HepG2 (cell line): ENCODE results near the gene HCK. TPM values are rescaled to one million over a fixed set of nuclear protein-coding genes. Genes with fewer than 3 reads are reported as not detected.

ENCODE experiments used
- CEBPB ChIP-seq: IDR thresholded peaks from 2 replicates; pipeline ENCODE4 v1.6.1; 2011; ENCODE audit warnings: low read depth, low read length, improper control_type of control experiment, borderline replicate concordance
- CENPX ChIP-seq: sonication (generic); formaldehyde crosslinking; IDR thresholded peaks from 2 replicates; pipeline ENCODE4 v1.9.0; 2021; ENCODE audit warnings: mild to moderate bottlenecking, missing genetic modification reagents, moderate library complexity
- DR1 ChIP-seq: sonication (generic); formaldehyde crosslinking; IDR thresholded peaks from 2 replicates; pipeline ENCODE4 v1.8.0; 2021; ENCODE audit warnings: mild to moderate bottlenecking, missing genetic modification reagents, inconsistent platforms
- HIVEP1 ChIP-seq: sonication (generic); formaldehyde crosslinking; IDR thresholded peaks from 2 replicates; pipeline ENCODE4 v1.4.0; 2020; ENCODE audit warnings: mild to moderate bottlenecking, missing genetic modification reagents
- HOXA7 ChIP-seq: sonication (generic); formaldehyde crosslinking; IDR thresholded peaks from 2 replicates; pipeline ENCODE4 v1.8.1; 2022; ENCODE audit warnings: mild to moderate bottlenecking, missing genetic modification reagents, moderate library complexity
- NAIF1 ChIP-seq: sonication (generic); formaldehyde crosslinking; IDR thresholded peaks from 2 replicates; pipeline ENCODE4 v1.5.0; 2020; ENCODE audit warnings: mild to moderate bottlenecking, missing genetic modification reagents, borderline replicate concordance
- NFYC ChIP-seq: IDR thresholded peaks from 2 replicates; pipeline ENCODE4 v1.6.1; 2016; ENCODE audit warnings: missing genetic modification reagents, missing compliant biosample characterization
- NR0B2 ChIP-seq: sonication (generic); formaldehyde crosslinking; IDR thresholded peaks from 2 replicates; pipeline ENCODE4 v1.4.0; 2020; ENCODE audit warnings: mild to moderate bottlenecking, missing genetic modification reagents
- PPARG ChIP-seq: conservative IDR thresholded peaks from 2 replicates; pipeline ENCODE4 v1.6.1; 2016; ENCODE audit warnings: missing biosample characterization, missing genetic modification reagents
- TAF1 ChIP-seq: sonication (generic); formaldehyde crosslinking; IDR thresholded peaks from 2 replicates; pipeline ENCODE4 v1.4.0; 2020; ENCODE audit warnings: missing genetic modification reagents
- YY1 ChIP-seq: IDR thresholded peaks from 2 replicates; pipeline ENCODE4 v1.6.1; 2011; ENCODE audit warnings: low read length, low read depth, moderate library complexity, mild to moderate bottlenecking; ENCODE audit not compliant: insufficient read depth, insufficient replicate concordance
- ZBTB8A ChIP-seq: sonication (generic); formaldehyde crosslinking; IDR thresholded peaks from 2 replicates; pipeline ENCODE4 v1.4.0; 2020; ENCODE audit warnings: mild to moderate bottlenecking, low read depth, missing genetic modification reagents, borderline replicate concordance
- ZFAT ChIP-seq: sonication (generic); formaldehyde crosslinking; conservative IDR thresholded peaks from 2 replicates; pipeline ENCODE4 v1.8.1; 2023; ENCODE audit warnings: missing genetic modification reagents, inconsistent platforms
- ZNF576 ChIP-seq: sonication (generic); formaldehyde crosslinking; IDR thresholded peaks from 2 replicates; pipeline ENCODE4 v1.4.0; 2020; ENCODE audit warnings: mild to moderate bottlenecking, missing genetic modification reagents
- ZNF678 ChIP-seq: sonication (generic); formaldehyde crosslinking; IDR thresholded peaks from 2 replicates; pipeline ENCODE4 v1.4.0; 2020; ENCODE audit warnings: mild to moderate bottlenecking, missing genetic modification reagents
- polyA plus RNA-seq, 8 experiments: library from polyadenylated mRNA; depleted of rRNA in 3 of 8; stranded (reverse) in 7 of 8; unstranded in 1 of 8; fragments of >200 nt; fragmentation: Illumina TruSeq in 4 of 8; extraction: Trizol in 4 of 8; gene quantifications; 2 replicates each; pipeline versions ENCODE4 v1.2.1 to v1.2.3, GENCODE V29; 2011 to 2016; ENCODE audit warnings: low read depth in 4 of 8, missing spikeins in 1 of 8, mixed read lengths in 1 of 8; ENCODE audit not compliant: insufficient read depth in 1 of 8
- total RNA-seq, 5 experiments: library from RNA; depleted of rRNA; stranded (reverse); fragments of >200 nt; fragmentation: Illumina TruSeq; extraction: Trizol; gene quantifications; 2 replicates each; pipeline ENCODE4 v1.2.3, GENCODE V29; 2016; ENCODE audit warnings: low read depth in 1 of 5
- TF ChIP-seq, protein P1 (sequence below), 2 experiments: sonication (generic) in 1 of 2; formaldehyde crosslinking in 1 of 2; IDR thresholded peaks; 2 replicates each; pipeline versions ENCODE4 v1.4.0 to v1.6.1; 2016 to 2020; ENCODE audit warnings: borderline replicate concordance in 1 of 2, low read depth in 1 of 2, mild to moderate bottlenecking in 1 of 2, missing genetic modification reagents in 1 of 2
- TF ChIP-seq, protein P2 (sequence below): sonication (generic); formaldehyde crosslinking; IDR thresholded peaks from 2 replicates; pipeline ENCODE4 v1.4.0; 2020; ENCODE audit warnings: missing genetic modification reagents
- TF ChIP-seq, protein P3 (sequence below): IDR thresholded peaks from 2 replicates; pipeline ENCODE4 v1.6.1; 2016; ENCODE audit warnings: missing compliant biosample characterization, missing genetic modification reagents, borderline replicate concordance

The HCK gene
- total and polyA plus RNA-seq, 2 of the 13 experiments (the other 11 are each of a cell fraction or from before 2014, with no cell fraction given) = 0.04 TPM; not detected in 1

DNA sequence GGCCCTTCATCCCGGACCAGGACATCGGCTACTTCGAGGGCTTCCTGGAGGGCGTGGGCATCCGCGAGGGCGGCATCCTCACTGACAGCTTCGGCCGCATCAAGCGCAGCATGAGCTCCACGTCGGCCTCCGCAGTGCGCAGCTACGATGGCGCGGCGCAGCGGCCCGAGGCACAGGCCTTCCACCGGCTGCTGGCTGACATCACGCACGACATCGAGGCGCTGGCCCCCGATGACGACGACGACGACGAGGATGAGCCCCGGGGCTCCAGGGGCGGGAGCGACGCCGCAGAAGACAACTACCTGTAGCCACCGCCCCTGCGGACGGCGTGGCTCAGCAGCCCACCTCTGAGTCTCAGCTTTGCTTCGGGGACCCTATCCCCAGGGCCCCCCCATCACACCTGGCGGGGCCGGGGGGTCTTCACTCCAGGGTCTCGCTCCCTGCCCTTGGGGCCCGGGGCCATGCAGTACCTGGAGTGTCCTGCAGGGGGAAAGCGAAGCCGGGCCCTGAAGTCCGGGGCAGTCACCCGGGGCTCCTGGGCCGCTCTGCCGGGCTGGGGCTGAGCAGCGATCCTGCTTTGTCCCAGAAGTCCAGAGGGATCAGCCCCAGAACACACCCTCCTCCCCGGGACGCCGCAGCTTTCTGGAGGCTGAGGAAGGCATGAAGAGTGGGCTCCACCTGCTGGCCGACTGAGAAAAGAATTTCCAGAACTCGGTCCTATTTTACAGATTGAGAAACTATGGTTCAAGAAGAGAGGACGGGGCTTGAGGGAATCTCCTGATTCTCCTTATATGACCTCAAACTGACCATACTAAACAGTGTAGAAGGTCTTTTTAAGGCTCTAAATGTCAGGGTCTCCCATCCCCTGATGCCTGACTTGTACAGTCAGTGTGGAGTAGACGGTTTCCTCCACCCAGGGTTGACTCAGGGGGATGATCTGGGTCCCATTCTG is 20.8 kb upstream of the HCK start (continued):
- 0 out of 2 replicates have a peak, but pooled peaks have one; percentile 48 for TF ChIP-seq HIVEP1
- TF ChIP-seq YY1 = peak; percentile 25
- TF ChIP-seq, protein P1, sequence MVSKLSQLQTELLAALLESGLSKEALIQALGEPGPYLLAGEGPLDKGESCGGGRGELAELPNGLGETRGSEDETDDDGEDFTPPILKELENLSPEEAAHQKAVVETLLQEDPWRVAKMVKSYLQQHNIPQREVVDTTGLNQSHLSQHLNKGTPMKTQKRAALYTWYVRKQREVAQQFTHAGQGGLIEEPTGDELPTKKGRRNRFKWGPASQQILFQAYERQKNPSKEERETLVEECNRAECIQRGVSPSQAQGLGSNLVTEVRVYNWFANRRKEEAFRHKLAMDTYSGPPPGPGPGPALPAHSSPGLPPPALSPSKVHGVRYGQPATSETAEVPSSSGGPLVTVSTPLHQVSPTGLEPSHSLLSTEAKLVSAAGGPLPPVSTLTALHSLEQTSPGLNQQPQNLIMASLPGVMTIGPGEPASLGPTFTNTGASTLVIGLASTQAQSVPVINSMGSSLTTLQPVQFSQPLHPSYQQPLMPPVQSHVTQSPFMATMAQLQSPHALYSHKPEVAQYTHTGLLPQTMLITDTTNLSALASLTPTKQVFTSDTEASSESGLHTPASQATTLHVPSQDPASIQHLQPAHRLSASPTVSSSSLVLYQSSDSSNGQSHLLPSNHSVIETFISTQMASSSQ (IDR thresholded peaks at IDR 0.05; ENCODE audit: low read depth) = no peak
- TF ChIP-seq, protein P1 (CRISPR knock-in tag; IDR thresholded peaks at IDR 0.05; ENCODE audit: borderline replicate concordance) = no peak; the same call in 1 of the 2 replicates
- TF ChIP-seq CENPX = no peak
- TF ChIP-seq ZBTB8A (CRISPR knock-in tag) = no peak
- peak; percentile 75 for TF ChIP-seq NR0B2 (CRISPR knock-in tag)
- TF ChIP-seq NFYC = no peak
- peak; percentile 71; the same call in 1 of the 2 replicates for TF ChIP-seq DR1
- no peak for TF ChIP-seq CEBPB
- no peak for TF ChIP-seq HOXA7 (CRISPR knock-in tag)
- no peak for TF ChIP-seq NAIF1 (CRISPR knock-in tag)
- TF ChIP-seq ZNF678 = no peak
- TF ChIP-seq TAF1 (CRISPR knock-in tag) = peak; percentile 37; the same call in 1 of the 2 replicates
- TF ChIP-seq PPARG (CRISPR knock-in tag) = 0 out of 2 replicates have a peak, but pooled peaks have one; percentile 28
- TF ChIP-seq, protein P2, sequence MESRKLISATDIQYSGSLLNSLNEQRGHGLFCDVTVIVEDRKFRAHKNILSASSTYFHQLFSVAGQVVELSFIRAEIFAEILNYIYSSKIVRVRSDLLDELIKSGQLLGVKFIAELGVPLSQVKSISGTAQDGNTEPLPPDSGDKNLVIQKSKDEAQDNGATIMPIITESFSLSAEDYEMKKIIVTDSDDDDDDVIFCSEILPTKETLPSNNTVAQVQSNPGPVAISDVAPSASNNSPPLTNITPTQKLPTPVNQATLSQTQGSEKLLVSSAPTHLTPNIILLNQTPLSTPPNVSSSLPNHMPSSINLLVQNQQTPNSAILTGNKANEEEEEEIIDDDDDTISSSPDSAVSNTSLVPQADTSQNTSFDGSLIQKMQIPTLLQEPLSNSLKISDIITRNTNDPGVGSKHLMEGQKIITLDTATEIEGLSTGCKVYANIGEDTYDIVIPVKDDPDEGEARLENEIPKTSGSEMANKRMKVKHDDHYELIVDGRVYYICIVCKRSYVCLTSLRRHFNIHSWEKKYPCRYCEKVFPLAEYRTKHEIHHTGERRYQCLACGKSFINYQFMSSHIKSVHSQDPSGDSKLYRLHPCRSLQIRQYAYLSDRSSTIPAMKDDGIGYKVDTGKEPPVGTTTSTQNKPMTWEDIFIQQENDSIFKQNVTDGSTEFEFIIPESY (CRISPR knock-in tag) = peak; percentile 45; the same call in 1 of the 2 replicates
- no peak for TF ChIP-seq ZFAT (CRISPR knock-in tag)
- TF ChIP-seq, protein P3, sequence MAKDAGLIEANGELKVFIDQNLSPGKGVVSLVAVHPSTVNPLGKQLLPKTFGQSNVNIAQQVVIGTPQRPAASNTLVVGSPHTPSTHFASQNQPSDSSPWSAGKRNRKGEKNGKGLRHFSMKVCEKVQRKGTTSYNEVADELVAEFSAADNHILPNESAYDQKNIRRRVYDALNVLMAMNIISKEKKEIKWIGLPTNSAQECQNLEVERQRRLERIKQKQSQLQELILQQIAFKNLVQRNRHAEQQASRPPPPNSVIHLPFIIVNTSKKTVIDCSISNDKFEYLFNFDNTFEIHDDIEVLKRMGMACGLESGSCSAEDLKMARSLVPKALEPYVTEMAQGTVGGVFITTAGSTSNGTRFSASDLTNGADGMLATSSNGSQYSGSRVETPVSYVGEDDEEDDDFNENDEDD (CRISPR knock-in tag) = no peak
- peak; percentile 47; the same call in 1 of the 2 replicates for TF ChIP-seq ZNF576 (CRISPR knock-in tag)
